NK-92 (cell line): Measurements from ENCODE around the gene IFITM2.
"Not testable (repeated sequence)": the region's sequence is repeated elsewhere in the genome, so short reads cannot be mapped to it uniquely, and the experiment has no call there.

Experiments
- DNase-seq: peaks from one replicate; lab custom pipeline; 2025; ENCODE audit not compliant: unreplicated experiment; lab: John Stamatoyannopoulos, UW

The IFITM2 gene

GRCh38 chr11:307766-308708, at the start of gene IFITM2:
Gene IFITM2, plus strand, starts transcription at chr11:307816. Its CDS starts 377 bp downstream, at chr11:308193.
- not testable (repeated sequence) for DNase-seq

- DNase-seq, result no peak
Observed at GRCh38 chr11:259413-259812, 48.2 kb upstream of the IFITM2 start.

GRCh38 chr11:261624-262023, 46.0 kb upstream of the IFITM2 start:
- no peak for DNase-seq

- no peak for DNase-seq
Observed at GRCh38 chr11:266676-267439, 40.8 kb upstream of the IFITM2 start.

GRCh38 chr11:267491-267994, 40.1 kb upstream of the IFITM2 start:
- DNase-seq, result no peak

GRCh38 chr11:268716-269145, 38.9 kb upstream of the IFITM2 start:
- not testable (repeated sequence) for DNase-seq

GRCh38 chr11:269146-269890, 38.3 kb upstream of the IFITM2 start:
- no peak for DNase-seq

- DNase-seq, result no peak
Observed at GRCh38 chr11:270451-271318, 36.9 kb upstream of the IFITM2 start.

GRCh38 chr11:271319-271715, 36.3 kb upstream of the IFITM2 start:
- DNase-seq, result no peak

- DNase-seq, result no peak
Observed at GRCh38 chr11:272195-272930, 35.3 kb upstream of the IFITM2 start.

- DNase-seq, result no peak
Observed at GRCh38 chr11:272931-273198, 34.8 kb upstream of the IFITM2 start.

GRCh38 chr11:276219-276618, 31.4 kb upstream of the IFITM2 start:
- no peak for DNase-seq

GRCh38 chr11:278001-278951, 29.3 kb upstream of the IFITM2 start, which contains the start of gene NLRP6:
Gene NLRP6, plus strand, starts transcription at chr11:278407. Its CDS starts 163 bp downstream, at chr11:278570.
- DNase-seq, result no peak

- no peak for DNase-seq
Observed at GRCh38 chr11:279040-279965, 28.3 kb upstream of the IFITM2 start.

- no peak for DNase-seq
Observed at GRCh38 chr11:279966-280705, 27.5 kb upstream of the IFITM2 start.

- DNase-seq, result no peak
Observed at GRCh38 chr11:280706-281485, 26.7 kb upstream of the IFITM2 start.
